Caki2 (cell line): Measurements from ENCODE around the gene ANO7. TPM values are rescaled to one million over a fixed set of nuclear protein-coding genes. Genes with fewer than 3 reads are reported as not detected.

ENCODE experiments used
- DNase-seq: peaks from one replicate; pipeline ENCODE4 v3.0.0-alpha.2; 2015; ENCODE audit warnings: low read depth
- in situ Hi-C: cut with HindIII; loops from 2 replicates; pipeline ENCODE4 v1.10.0; 2016; ENCODE audit warnings: low sequenced_read_pairs, low pct_unique_long_range_greater_than_20kb, mixed read lengths
- total RNA-seq: library from RNA; depleted of rRNA; stranded (reverse); fragments of >200 nt; shearing (Covaris generic); gene quantifications from 2 replicates; pipeline ENCODE4 v1.2.3, GENCODE V29; 2014; ENCODE audit warnings: low replicate concordance; rRNA removed

Gene ANO7, protein sequence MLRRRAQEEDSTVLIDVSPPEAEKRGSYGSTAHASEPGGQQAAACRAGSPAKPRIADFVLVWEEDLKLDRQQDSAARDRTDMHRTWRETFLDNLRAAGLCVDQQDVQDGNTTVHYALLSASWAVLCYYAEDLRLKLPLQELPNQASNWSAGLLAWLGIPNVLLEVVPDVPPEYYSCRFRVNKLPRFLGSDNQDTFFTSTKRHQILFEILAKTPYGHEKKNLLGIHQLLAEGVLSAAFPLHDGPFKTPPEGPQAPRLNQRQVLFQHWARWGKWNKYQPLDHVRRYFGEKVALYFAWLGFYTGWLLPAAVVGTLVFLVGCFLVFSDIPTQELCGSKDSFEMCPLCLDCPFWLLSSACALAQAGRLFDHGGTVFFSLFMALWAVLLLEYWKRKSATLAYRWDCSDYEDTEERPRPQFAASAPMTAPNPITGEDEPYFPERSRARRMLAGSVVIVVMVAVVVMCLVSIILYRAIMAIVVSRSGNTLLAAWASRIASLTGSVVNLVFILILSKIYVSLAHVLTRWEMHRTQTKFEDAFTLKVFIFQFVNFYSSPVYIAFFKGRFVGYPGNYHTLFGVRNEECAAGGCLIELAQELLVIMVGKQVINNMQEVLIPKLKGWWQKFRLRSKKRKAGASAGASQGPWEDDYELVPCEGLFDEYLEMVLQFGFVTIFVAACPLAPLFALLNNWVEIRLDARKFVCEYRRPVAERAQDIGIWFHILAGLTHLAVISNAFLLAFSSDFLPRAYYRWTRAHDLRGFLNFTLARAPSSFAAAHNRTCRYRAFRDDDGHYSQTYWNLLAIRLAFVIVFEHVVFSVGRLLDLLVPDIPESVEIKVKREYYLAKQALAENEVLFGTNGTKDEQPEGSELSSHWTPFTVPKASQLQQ
- total RNA-seq: 1.1 TPM in 1 of 2 replicates, not detected in the other

- DNase-seq: no peak
- in situ Hi-C loops: no loop called here
These were observed at the start of gene ANO7 for GRCh38 chr2:241188361-241189092. TSS of gene ANO7 (plus strand) at chr2:241188677. CDS start at chr2:241190064, 1,387 bp downstream.

- in situ Hi-C loops: no loop called here
- DNase-seq: no peak
These were observed 48.7 kb upstream of the ANO7 start for GRCh38 chr2:241139531-241140444.

DNA sequence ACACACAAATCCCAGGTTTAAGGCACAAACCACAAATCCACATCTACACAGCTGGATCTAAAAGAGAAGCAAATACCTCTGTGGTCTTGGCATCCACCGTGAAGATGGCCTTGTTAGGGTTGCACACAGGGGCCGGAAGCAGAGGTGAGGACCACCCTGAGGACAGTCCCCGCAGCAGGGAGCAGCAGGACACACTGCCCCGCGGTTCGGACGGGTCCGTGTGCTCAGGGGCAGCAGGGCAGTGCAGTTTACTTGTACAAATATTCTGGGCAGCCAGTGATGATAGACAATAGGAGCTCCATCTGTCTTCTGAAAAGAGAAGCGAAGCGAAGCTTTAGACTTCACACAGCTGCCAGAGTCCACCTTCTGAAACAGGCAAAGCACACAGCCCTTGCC, 48.0 kb upstream of the ANO7 start:
- in situ Hi-C loops: no loop called here
- no peak for DNase-seq

DNA sequence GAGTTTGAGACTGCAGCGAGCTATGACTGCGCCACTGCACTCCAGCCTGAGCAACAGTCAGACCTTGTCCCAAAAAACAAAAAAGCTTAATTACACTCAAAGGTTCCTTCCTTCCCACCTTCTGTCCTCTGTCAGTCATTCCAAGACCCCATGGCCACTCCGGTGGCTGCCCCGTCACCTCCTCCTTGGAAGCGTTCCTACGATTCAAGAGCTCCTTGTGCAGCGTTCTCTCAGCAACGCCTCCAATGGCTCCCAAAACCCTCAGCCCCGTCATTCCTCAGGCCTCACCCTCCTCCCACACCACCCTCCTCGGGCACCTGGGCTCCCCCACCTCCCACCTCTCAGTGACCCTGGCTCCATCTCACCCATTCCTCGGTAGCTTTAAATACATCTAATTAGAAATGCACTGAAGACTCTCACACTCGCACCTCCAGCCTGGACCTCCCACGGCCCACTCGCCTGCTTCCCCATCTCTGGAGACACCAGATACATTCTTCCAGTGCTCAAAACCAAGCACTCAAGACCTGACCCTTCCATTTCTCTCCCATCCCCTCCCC, 47.2 kb upstream of the ANO7 start:
- DNase-seq: no peak
- in situ Hi-C loops: no loop called here

DNA sequence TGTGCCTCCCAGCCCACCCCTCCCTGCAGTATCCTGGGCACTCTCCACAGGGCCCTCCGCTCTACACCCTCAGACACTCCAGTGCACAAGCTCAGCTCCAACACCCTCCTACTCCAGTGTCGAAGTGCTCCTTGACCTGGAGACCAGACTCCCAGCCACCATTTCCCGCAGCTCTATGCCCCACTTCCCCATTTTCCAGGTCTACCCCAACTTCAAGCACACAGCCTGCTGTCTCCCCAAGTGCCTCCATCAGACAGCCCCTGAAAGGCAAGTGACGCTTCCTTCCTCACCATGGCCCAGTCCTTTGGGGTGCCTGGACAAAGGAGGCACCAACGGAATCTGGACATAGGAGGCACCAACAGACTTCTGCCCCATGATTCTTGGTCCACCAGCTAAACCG, 46.4 kb upstream of the ANO7 start:
- in situ Hi-C loops: no loop called here
- DNase-seq: no peak

GRCh38 chr2:241142593-241142992, 45.9 kb upstream of the ANO7 start:
- no peak for DNase-seq
- in situ Hi-C loops: no loop called here

- in situ Hi-C loops: no loop called here
- DNase-seq: no peak
These were observed 42.2 kb upstream of the ANO7 start for GRCh38 chr2:241146286-241146685.

DNA sequence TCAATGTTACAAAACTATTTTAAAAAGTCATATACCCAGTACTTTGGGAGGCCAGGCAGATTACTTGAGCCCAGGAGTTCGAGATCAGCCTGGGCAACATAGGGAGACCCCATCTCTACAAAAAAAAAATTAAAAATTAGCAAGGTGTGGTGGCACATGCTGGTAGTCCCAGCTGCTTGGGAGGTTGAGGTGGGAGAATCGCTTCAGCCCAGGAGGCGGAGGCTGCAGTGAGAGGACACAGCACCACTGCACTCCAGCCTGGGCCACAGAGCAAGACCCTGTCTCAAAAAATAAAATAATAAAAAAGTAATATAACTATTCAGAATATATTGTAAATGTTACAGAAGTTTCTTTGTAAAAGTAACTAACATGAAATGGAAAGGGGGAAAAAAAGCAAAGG, 41.1 kb upstream of the ANO7 start:
- in situ Hi-C loops: no loop called here
- DNase-seq: no peak

GRCh38 chr2:241148239-241148638, 40.2 kb upstream of the ANO7 start:
- DNase-seq: no peak
- in situ Hi-C loops: no loop called here

DNA sequence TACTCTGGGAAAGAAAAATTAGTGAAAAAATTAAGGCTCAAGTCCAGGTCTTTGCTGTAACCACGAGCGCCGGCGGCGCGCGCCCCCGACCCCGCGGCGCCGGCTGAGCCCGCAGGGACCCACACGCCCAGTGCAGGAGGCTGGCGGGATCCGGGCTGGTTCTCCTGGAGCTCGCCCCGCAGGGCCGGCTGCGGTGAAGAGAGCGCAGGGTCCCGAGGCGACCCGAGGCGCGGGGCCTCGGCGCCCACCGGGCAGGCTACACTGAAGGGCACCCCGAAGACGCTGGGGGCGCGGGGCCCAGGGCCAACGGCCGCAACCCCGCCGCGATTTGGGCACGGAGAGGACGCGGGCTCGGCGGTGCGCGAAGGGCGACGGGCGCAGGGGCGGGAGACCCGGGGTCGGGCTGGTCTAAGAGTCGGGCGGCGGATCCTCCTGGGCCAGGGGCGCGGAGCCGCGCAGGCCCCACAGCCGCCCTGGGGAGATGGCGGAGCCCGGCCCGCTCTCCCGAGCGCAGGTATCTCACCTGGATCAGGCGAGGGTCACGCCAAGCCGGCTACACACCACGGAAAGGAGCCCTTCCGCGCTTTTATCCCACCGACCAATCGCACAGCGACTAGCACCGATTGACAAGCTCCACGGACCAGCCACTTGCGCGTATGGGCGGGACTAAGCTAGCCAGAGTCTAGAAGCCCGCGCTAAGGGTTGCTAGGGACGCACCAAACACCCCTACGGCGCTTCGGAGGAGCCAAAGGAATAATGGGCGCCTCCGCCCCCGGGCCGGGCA, 39.4 kb upstream of the ANO7 start, which contains the start of gene PASK:
Gene PASK, minus strand, starts transcription at position 582 of the 784 bp plus-strand sequence. CDS start 6,440 bp downstream, outside the sequence.
- peak; percentile 77 for DNase-seq
- in situ Hi-C loops: no loop called here

- no peak for DNase-seq
- in situ Hi-C loops: no loop called here
These were observed 38.9 kb upstream of the ANO7 start for GRCh38 chr2:241149675-241149924.

GRCh38 chr2:241149925-241150659, 38.4 kb upstream of the ANO7 start, which contains the start of gene PPP1R7:
TSS of gene PPP1R7 (plus strand) at chr2:241150467. CDS start at chr2:241150496, 29 bp downstream.
- in situ Hi-C loops: no loop called here
- peak; percentile 86 for DNase-seq

DNA sequence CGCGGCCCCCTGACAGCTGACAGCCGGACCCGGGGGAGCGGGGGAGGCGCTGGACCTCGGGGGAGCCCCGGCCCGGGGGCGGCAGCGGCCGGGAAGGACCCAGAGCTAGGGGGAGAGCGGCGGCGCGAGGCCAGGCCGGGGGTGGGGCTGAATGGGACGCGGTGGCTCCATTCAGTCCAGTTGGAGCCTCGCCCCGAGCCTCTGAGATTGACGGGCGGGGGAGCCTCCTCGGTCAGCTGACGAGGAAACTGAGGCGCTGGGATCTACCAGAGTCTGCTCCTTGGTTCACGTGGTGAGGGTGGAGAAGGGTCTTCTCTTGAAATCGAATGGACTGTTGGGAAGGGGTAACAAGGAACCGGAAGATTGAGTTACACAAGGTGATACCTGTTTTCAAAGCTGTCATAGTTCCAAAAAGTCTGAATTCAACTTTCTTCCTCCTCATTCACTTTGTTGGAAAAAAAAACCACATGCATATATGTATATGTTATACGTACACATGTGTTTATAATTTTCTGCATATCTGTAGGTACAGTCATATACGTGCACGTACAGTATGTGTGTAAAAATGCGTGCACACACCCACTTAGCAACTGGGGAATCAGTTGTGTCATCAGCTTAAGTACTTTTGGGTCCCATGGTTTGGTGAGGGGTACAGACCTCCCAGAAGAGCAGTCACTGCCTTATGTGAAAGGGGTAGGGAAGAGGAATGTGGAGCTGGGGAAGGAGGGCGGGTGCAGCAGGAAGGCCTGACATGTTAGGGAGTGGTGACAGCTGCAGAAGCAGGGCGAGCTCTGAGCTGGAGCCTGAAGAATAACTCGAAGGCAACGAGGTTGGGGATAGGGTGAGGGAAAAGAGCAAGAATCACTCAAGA, 37.6 kb upstream of the ANO7 start:
- in situ Hi-C loops: no loop called here
- no peak for DNase-seq

DNA sequence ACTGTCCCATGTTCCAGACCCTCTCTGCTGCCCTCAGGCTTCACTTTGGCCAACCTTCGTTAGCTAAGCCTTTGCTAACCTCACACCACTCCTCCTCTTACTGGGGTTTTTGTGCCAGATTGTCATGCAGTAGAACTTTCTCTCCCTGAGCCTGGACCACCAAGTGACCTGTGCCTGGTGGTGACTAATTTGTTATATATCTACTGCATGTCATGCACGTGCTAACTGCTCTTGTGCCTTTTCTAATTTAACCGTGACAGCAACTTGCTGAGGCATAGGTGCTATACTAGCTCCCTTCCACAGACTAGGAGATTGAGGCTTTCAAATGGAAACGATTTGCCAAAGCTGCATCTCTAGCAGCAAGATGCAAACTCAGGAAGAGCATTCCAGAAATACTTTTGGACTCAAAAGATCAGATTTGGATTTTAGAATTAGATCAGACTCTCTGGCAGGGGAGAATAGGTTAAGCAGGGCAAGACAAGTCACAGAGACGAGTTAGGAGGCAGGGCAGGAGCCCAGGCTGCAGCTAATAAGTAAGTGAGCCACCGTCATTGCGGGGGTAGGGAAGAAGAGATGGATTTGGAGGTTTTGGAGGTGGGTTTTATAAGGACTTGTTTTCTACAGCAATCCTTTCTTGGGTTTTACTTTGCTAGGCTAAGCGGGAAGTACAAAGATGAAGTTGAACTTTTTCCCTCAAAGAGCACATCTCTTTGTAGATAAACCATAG, 36.4 kb upstream of the ANO7 start:
- in situ Hi-C loops: no loop called here
- DNase-seq: no peak

DNA sequence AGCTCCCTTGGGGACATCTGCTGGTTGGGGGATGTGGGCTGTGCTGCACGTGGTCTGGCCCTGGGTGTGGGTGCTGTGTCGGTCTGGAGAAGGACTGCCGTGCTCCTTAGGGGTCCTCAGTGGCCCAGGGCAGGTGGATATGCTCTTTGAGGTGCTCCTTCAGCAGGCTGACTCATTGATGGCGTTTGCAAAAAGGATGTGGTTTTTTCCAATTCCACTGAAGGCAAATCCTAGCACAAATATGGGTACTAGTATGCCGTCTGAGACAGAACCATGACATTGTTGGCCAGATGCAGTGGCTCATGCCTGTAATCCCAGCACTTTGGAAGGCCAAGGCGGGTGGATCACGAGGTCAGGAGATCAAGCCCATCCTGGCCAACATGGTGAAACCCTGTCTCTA, 34.9 kb upstream of the ANO7 start:
- no peak for DNase-seq
- in situ Hi-C loops: no loop called here
